ENCODE data around the gene NR1I3.

Gene NR1I3

DNA sequence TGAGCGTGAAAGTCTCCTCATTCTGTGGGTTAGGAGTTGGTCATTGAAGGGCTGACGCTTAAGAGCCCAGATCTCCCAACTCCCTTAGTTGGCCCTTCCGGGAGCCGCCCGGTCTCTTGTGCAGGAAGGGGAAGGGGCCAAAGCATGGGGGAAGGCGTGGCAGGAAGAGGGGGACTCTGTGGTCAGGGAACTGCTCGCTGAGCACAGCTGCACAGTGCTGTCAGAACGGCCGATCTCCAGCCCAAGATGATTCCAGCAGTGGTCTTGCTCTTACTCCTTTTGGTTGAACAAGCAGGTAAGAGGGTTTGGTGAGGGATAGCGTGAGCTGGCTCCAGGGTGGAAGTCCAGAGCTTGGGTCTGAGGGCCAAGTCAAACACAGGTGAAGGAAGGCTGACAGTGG lies 22.9 kb downstream of the NR1I3 start, which contains the start of gene FCER1G:
FCER1G (plus strand) TSS at position 220 of the 400 bp plus-strand sequence; CDS start at position 247, 27 bp downstream.
- TF ChIP-seq, protein P1, sequence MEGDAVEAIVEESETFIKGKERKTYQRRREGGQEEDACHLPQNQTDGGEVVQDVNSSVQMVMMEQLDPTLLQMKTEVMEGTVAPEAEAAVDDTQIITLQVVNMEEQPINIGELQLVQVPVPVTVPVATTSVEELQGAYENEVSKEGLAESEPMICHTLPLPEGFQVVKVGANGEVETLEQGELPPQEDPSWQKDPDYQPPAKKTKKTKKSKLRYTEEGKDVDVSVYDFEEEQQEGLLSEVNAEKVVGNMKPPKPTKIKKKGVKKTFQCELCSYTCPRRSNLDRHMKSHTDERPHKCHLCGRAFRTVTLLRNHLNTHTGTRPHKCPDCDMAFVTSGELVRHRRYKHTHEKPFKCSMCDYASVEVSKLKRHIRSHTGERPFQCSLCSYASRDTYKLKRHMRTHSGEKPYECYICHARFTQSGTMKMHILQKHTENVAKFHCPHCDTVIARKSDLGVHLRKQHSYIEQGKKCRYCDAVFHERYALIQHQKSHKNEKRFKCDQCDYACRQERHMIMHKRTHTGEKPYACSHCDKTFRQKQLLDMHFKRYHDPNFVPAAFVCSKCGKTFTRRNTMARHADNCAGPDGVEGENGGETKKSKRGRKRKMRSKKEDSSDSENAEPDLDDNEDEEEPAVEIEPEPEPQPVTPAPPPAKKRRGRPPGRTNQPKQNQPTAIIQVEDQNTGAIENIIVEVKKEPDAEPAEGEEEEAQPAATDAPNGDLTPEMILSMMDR (IDR thresholded peaks at IDR 0.05; ENCODE audit: extremely low read depth, missing control alignments) = no peak
- no peak for DNase-seq (ENCODE audit: low spot score)

GRCh38 chr1:161214369-161214768 lies 23.6 kb downstream of the NR1I3 start:
- TF ChIP-seq, protein P1 (IDR thresholded peaks at IDR 0.05; ENCODE audit: extremely low read depth, missing control alignments) = no peak
- DNase-seq (ENCODE audit: low spot score) = no peak

GRCh38 chr1:161209790-161210409 lies 28.1 kb downstream of the NR1I3 start:
- DNase-seq (ENCODE audit: low spot score) = peak; percentile 73
- TF ChIP-seq, protein P1 (IDR thresholded peaks at IDR 0.05; ENCODE audit: extremely low read depth, missing control alignments) = peak; percentile 80

- DNase-seq (ENCODE audit: low spot score) = no peak
- TF ChIP-seq, protein P1 (IDR thresholded peaks at IDR 0.05; ENCODE audit: extremely low read depth, missing control alignments) = no peak
Measured at GRCh38 chr1:161207173-161207572, 30.8 kb downstream of the NR1I3 start.

- TF ChIP-seq, protein P1 (IDR thresholded peaks at IDR 0.05; ENCODE audit: extremely low read depth, missing control alignments) = no peak
- DNase-seq (ENCODE audit: low spot score) = no peak
Measured at GRCh38 chr1:161206411-161207140, 31.4 kb downstream of the NR1I3 start.

DNA sequence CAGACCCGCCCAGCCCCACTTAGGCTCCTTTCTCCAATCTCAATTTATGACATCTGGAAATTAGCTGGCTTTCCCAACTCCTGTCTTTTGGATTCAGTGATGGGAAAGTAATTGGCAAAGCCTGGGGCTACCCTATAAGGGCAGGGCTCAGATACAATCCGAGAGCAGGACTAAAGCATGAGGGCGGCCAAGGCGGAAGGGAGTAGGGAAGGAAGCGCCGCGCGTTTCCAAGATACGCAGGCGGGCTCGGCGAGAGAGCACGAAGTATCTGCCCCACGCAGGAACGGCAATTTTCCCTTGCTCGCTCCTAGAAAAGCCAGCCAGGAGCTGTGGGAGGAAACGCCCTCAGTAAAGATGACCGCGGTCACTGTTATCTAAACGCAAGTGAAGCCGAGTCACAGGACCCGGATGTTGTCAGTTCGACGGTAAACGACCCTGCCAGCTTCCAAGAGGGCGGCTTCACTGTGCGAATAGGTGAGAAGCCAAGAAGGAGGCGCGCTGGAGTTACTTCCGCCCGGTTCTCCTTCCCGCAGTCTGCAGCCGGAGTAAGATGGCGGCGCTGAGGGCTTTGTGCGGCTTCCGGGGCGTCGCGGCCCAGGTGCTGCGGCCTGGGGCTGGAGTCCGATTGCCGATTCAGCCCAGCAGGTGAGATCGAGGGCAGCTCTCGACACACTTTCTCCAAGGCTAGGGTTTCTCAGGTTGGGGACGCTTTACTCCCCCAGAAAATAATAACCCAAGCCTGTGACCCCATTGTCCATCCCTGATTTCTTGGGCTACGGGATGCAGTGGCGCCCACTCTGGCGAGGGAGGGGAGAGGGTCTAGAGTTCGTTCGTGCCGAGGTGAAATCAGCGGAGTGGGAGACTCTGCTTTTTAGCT lies 35.9 kb downstream of the NR1I3 start, which contains the start of gene NDUFS2:
NDUFS2 (plus strand) TSS at position 532 of the 877 bp plus-strand sequence; CDS start at position 551, 19 bp downstream.
- TF ChIP-seq, protein P1 (IDR thresholded peaks at IDR 0.05; ENCODE audit: extremely low read depth, missing control alignments) = no peak
- DNase-seq (ENCODE audit: low spot score) = peak; percentile 93
